Left lung (tissue), 10 donors: ENCODE measurements around the gene FNTB. TPM values are rescaled to one million over a fixed set of nuclear protein-coding genes. Genes with fewer than 3 reads are reported as not detected.

Experiments
- ATAC-seq: fragments of 200-7000 bp; cut with Tn5 transposase; one replicate; pipeline ENCODE4 v1.9.1; 2020; ENCODE audit warnings: moderate library complexity
- DNase-seq, 4 donors: peaks; one replicate each; pipeline ENCODE4 v3.0.0-alpha.2; 2013 to 2020
- H3K27ac ChIP-seq, 2 donors: fragments of 200-600 bp; sonication (generic) in 1 of 2; one replicate each; pipeline versions ENCODE4 v1.5.0 to v1.8.0; 2020 to 2021
- H3K27me3 ChIP-seq, 2 donors: fragments of 200-600 bp; sonication (generic) in 1 of 2; one replicate each; pipeline versions ENCODE4 v1.5.0 to v1.8.0; 2020 to 2021
- H3K36me3 ChIP-seq, 2 donors: fragments of 200-600 bp; sonication (generic) in 1 of 2; one replicate each; pipeline versions ENCODE4 v1.5.0 to v1.8.0; 2020 to 2021
- H3K4me1 ChIP-seq, 2 donors: fragments of 200-600 bp; one replicate each; pipeline ENCODE4 v1.8.0; 2021
- H3K4me3 ChIP-seq, 2 donors: fragments of 200-600 bp; sonication (generic) in 1 of 2; one replicate each; pipeline versions ENCODE4 v1.5.0 to v1.8.0; 2020 to 2021; ENCODE audit warnings: mild to moderate bottlenecking in 1 of 2
- H3K9me3 ChIP-seq, 2 donors: fragments of 200-600 bp; sonication (generic) in 1 of 2; one replicate each; pipeline versions ENCODE4 v1.5.0 to v1.8.0; 2020 to 2021
- intact Hi-C, 2 donors: fragments of 100-400 bp; cut with DNase I; formaldehyde crosslinking; loops; one replicate each; pipeline versions ENCODE4 v1.11.2 to v1.14.2; 2022
- polyA plus RNA-seq, 6 donors: library from polyadenylated mRNA; unstranded; fragments of 120-200 nt; gene quantifications; one replicate each; pipeline ENCODE4 v1.2.1, GENCODE V29; 2013; ENCODE audit not compliant: insufficient read length in 6 of 6
- total RNA-seq, 2 donors: library from RNA; stranded (reverse); fragmentation: NEBNext Ultra II Directional; extraction: Animal tissue kit (Norgen Biotek cat#: 25700); gene quantifications; one replicate each; pipeline ENCODE4 v1.2.1, GENCODE V29; 2021
- TF ChIP-seq, protein P1 (sequence below), 2 donors: fragments of 200-600 bp; sonication (generic) in 1 of 2; IDR thresholded peaks; one replicate each; pipeline versions ENCODE4 v1.5.0 to v1.8.0; 2021; ENCODE audit warnings: antibody characterized with exemption in 2 of 2
- donor health status: DM: no; HTN: yes; CAD: no.
- donor health status: DM: no; HTN: no; CAD: no.

Gene FNTB
- total and polyA plus RNA-seq, 8 donors, result 16.6 to 32.7 (median 29.4) TPM

DNA sequence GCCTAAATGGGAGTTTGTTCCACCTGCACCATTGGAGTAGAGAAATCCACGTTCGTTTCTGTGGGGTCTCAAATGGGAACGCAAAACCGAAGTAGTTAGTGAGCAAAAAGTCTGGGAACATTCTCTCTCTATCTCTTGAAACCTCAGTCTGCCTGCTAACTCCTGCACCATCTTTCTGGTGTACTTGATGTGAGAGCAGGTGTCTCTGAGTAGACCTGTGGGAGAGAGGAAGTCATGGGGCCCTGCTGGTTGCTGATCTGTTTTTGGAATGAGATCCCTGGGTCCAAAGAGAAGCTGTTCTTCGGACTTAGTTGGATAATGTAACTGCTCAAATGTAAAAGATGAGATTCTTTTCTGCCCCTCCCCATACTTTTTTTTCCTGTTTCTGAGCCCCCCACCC lies 58.3 kb downstream of the FNTB start:
- Histone ChIP-seq H3K9me3 (no peaks in the 10 kb centered on the region), H3K36me3 (peaks cover 0 to 28% of the 10 kb centered on the region in 2 donors), H3K27ac (peak overlapping the region in 1 of 2 donors; percentile 88), H3K4me3 (no peak overlapping the region), H3K4me1 (peaks cover 0 to 59% of the 10 kb centered on the region in 2 donors), H3K27me3 (no peaks in the 10 kb centered on the region)
- ATAC-seq, result no peak
- TF ChIP-seq, protein P1, sequence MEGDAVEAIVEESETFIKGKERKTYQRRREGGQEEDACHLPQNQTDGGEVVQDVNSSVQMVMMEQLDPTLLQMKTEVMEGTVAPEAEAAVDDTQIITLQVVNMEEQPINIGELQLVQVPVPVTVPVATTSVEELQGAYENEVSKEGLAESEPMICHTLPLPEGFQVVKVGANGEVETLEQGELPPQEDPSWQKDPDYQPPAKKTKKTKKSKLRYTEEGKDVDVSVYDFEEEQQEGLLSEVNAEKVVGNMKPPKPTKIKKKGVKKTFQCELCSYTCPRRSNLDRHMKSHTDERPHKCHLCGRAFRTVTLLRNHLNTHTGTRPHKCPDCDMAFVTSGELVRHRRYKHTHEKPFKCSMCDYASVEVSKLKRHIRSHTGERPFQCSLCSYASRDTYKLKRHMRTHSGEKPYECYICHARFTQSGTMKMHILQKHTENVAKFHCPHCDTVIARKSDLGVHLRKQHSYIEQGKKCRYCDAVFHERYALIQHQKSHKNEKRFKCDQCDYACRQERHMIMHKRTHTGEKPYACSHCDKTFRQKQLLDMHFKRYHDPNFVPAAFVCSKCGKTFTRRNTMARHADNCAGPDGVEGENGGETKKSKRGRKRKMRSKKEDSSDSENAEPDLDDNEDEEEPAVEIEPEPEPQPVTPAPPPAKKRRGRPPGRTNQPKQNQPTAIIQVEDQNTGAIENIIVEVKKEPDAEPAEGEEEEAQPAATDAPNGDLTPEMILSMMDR (IDR thresholded peaks at IDR 0.05), result no peak
- intact Hi-C loops, result no loop called here
- no peak for DNase-seq

DNA sequence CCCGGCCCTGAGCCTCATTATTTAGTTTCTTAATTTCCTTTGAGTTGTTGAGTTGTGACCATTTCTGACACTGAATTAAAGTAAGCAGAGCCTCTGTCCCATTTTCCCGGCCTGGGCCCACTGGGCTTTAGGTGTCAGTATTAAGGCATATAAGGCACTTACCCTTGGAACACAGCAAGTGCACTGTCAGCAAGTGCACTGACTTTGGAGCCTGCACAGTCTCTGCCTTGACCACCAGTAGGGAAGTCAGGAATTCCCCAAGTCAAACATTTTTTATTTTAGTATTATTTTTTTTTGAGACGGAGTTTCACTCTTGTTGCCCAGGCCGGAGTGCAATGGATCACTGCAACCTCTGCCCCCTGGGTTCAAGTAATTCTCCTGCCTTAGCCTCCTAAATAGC lies 59.0 kb downstream of the FNTB start:
- no peak for ATAC-seq
- Histone ChIP-seq H3K9me3 (no peaks in the 10 kb centered on the region), H3K27me3 (no peaks in the 10 kb centered on the region), H3K27ac (peak overlapping the region in 1 of 2 donors; percentile 46), H3K4me1 (peaks cover 0 to 59% of the 10 kb centered on the region in 2 donors), H3K36me3 (peaks cover 0 to 28% of the 10 kb centered on the region in 2 donors), H3K4me3 (no peak overlapping the region)
- no peak for DNase-seq
- intact Hi-C loops, result no loop called here
- TF ChIP-seq, protein P1 (IDR thresholded peaks at IDR 0.05), result no peak

DNA sequence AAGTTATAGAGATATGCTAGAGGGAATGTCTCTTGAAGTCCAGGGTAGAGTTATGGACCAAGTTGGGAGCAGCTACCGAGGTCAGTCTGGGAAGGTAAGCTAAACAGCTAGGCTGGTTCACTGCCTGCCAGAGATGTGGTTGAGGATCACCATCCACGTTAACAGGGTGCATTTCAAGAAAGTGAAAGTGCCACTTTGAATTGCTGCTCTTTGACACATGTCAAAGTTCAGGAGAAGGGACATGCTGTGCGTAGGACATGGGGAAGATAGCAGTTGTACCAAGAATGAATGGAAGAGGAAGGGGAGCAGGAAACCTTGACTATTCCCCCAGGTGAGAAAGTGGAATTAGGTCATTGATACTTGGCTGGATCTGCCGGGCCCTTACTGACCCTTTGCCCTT lies 66.1 kb downstream of the FNTB start:
- intact Hi-C loops, result no loop called here
- Histone ChIP-seq H3K27me3 (no peaks in the 10 kb centered on the region), H3K9me3 (no peaks in the 10 kb centered on the region), H3K4me1 (peaks cover 0 to 21% of the 10 kb centered on the region in 2 donors), H3K27ac (no peak overlapping the region), H3K36me3 (peaks cover 0 to 22% of the 10 kb centered on the region in 2 donors), H3K4me3 (no peak overlapping the region)
- DNase-seq (no peak), ATAC-seq (no peak)
- TF ChIP-seq, protein P1 (IDR thresholded peaks at IDR 0.05), result no peak

DNA sequence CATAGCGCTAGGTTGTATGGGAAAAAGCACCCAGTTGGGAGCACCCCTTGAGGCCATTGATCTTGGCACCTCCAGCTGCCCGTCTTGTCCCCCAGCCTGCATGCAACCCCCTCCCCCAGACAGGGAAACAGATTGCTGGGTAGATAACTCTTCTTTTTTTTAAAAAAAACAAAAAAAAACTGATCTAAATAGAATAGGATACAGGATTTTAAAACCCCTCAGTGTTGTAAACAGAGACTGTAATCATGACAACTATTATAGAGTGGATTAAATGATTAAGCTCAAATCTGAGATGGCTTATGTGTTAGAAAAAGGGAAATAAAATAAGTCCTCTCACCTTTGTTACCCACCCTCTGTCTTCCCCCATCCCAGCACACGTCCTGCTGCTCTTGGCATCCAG lies 66.8 kb downstream of the FNTB start:
- H3K4me1 ChIP-seq, result peaks cover 0 to 15% of the 10 kb centered on the region in 2 donors
- H3K27ac ChIP-seq, result no peak overlapping the region
- intact Hi-C loops, result no loop called here
- TF ChIP-seq, protein P1 (IDR thresholded peaks at IDR 0.05), result no peak
- no peaks in the 10 kb centered on the region for H3K27me3 ChIP-seq
- no peak for DNase-seq
- H3K9me3 ChIP-seq, result no peaks in the 10 kb centered on the region
- no peak overlapping the region for H3K4me3 ChIP-seq
- ATAC-seq, result no peak
- H3K36me3 ChIP-seq, result peaks cover 0 to 22% of the 10 kb centered on the region in 2 donors

DNA sequence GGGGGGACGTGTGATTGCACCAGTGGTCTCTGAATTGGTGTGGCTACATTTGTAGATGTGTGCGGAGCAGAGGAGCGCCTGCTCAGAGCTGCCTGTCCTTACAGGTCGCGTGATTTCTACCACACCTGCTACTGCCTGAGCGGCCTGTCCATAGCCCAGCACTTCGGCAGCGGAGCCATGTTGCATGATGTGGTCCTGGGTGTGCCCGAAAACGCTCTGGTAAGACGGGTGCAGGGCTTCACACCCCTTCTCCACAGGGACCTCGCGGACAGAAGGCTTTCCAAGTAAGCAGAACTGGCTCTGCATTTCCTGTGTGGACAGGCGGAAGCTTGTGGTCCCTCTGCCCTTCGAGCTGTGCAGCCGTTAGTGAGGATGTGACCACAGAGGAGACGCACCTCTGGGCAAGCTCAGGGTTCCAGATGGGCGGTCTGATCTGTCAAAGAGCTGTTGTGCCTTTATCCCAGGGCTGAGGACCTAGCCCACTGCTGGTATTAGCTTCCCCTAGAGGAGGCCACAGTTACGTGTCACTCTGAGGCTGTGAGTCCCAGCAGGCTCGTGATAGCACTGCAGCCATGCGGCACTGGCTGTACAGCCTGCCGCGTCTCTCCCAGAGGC lies 67.9 kb downstream of the FNTB start:
- ATAC-seq, result peak; percentile 63
- Histone ChIP-seq H3K9me3 (no peaks in the 10 kb centered on the region), H3K27ac (peak overlapping the region in 1 of 2 donors; percentile 75), H3K27me3 (no peaks in the 10 kb centered on the region), H3K36me3 (peaks cover 0 to 31% of the 10 kb centered on the region in 2 donors), H3K4me3 (no peak overlapping the region), H3K4me1 (peaks cover 0 to 13% of the 10 kb centered on the region in 2 donors)
- peak in 2 of 4 donors; percentile 58 to 81 for DNase-seq
- TF ChIP-seq, protein P1 (IDR thresholded peaks at IDR 0.05), result no peak
- intact Hi-C loops, result no loop called here
